Nephron progenitor cell (in vitro differentiated cells): Measurements from ENCODE around the gene KIAA0930.

Experiments
- DNase-seq: peaks from one replicate; pipeline ENCODE4 v3.0.0; 2021
- H3K27ac Mint-ChIP-seq: 2 replicates; pipeline ENCODE4 v1.8.0; 2021; ENCODE audit warnings: mild to moderate bottlenecking, moderate library complexity, mixed read lengths
- H3K27me3 Mint-ChIP-seq: 2 replicates; pipeline ENCODE4 v1.8.0; 2021; ENCODE audit warnings: mild to moderate bottlenecking, low read depth, mixed read lengths; ENCODE audit not compliant: poor library complexity
- H3K36me3 Mint-ChIP-seq: 2 replicates; pipeline ENCODE4 v1.8.0; 2021; ENCODE audit warnings: low read depth, mixed read lengths
- H3K4me1 Mint-ChIP-seq: 2 replicates; pipeline ENCODE4 v1.8.0; 2021; ENCODE audit warnings: mixed read lengths
- H3K4me3 Mint-ChIP-seq: 2 replicates; pipeline ENCODE4 v1.8.0; 2021; ENCODE audit warnings: mild to moderate bottlenecking, moderate library complexity, mixed read lengths
- H3K9me3 Mint-ChIP-seq: 2 replicates; pipeline ENCODE4 v1.8.0; 2021; ENCODE audit warnings: mild to moderate bottlenecking, moderate library complexity, mixed read lengths
- CTCF ChIP-seq: fragments of 200-600 bp; sonication (generic); IDR thresholded peaks from 2 replicates; pipeline ENCODE4 v1.5.0; 2021; ENCODE audit warnings: antibody characterized with exemption

Gene KIAA0930

DNA sequence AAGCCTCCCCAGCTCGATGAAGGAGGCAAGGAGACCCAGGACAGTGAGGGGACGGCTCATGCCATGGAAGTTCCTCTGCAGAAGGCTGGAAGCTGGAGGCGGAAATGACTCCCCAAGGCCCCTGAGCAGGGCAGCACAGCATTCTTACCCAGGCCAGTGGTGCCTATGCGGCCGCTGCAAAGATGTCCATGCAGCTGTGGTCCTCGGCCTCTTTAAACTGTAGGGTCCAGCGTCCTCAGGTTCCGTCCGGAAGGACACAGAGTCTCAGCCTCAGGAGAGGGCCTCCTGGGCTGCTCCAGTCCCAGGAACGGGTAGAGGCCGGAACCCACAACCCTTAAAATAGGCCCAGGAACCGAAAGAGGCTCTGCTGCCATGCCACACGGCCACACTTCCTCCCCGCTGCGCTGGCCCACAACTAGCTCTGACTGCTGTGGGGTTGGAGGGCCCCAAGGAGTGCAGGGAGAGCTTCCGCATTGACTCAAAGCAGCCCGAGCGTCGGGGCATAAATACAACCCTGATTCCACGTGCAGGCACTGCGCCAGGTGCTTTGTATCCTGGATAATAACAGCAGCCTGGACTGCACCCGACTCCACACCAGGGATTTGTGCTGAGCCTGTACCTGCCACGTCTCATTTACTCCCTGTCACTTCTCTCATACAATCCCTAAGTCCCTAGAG, 5.5 kb downstream of the KIAA0930 start:
- no peaks in the 10 kb centered on the region for H3K9me3 Mint-ChIP-seq
- H3K27me3 Mint-ChIP-seq, result peaks cover 3% of the 10 kb centered on the region
- H3K4me1 Mint-ChIP-seq, result peaks cover 63% of the 10 kb centered on the region
- no peak for DNase-seq
- no peak overlapping the region for H3K27ac Mint-ChIP-seq
- TF ChIP-seq CTCF, result no peak
- no peaks in the 10 kb centered on the region for H3K36me3 Mint-ChIP-seq
- no peak overlapping the region for H3K4me3 Mint-ChIP-seq

DNA sequence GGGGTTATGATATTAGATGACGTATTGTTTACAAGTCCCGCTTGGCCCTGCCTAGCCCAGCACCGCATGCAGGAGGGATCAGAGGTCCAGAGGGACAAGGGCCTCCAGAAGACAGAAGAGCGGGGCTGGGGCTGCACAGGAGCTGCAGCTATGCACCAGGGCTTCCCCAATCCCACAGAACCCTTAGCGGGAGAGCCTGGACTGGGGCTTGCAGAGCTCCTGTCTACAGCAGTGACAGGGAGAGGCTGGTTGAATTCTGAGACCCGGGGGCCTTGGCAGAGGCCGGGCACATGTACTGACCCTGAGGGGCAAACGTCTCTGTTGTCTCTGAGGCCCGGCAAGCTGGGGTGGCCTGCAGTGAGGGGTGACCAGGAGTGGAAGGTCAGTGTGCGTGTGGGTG, 6.9 kb downstream of the KIAA0930 start:
- peaks cover 53% of the 10 kb centered on the region for H3K4me1 Mint-ChIP-seq
- H3K4me3 Mint-ChIP-seq, result no peak overlapping the region
- H3K27ac Mint-ChIP-seq, result no peak overlapping the region
- no peaks in the 10 kb centered on the region for H3K36me3 Mint-ChIP-seq
- H3K27me3 Mint-ChIP-seq, result peaks cover 6% of the 10 kb centered on the region
- H3K9me3 Mint-ChIP-seq, result no peaks in the 10 kb centered on the region
- no peak for DNase-seq
- no peak for TF ChIP-seq CTCF

DNA sequence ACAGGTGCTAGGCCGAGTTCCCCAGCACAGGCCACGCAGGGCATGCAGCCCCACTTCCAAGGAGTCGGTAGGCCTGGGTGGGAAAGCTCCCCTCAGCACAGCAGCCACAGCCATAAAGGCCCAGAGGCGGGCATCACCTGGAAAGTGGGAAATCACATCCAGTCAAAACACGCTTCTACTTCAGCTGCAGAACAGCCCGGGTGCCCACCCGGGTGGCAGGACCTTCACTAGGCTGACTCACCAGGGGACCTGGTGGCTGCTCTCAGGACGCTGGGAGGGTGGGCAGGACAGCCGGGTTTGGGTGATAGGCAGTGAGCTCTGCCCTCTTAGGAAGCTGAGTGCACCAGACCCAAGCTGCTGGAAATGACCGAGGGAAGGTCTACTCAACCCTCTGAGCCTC, 7.3 kb downstream of the KIAA0930 start:
- Mint-ChIP-seq H3K27me3 (peaks cover 6% of the 10 kb centered on the region), H3K9me3 (no peaks in the 10 kb centered on the region), H3K27ac (no peak overlapping the region), H3K4me3 (no peak overlapping the region), H3K4me1 (peaks cover 49% of the 10 kb centered on the region), H3K36me3 (no peaks in the 10 kb centered on the region)
- no peak for DNase-seq
- no peak for TF ChIP-seq CTCF

- Mint-ChIP-seq H3K36me3 (no peaks in the 10 kb centered on the region), H3K4me3 (no peak overlapping the region), H3K9me3 (no peaks in the 10 kb centered on the region), H3K27me3 (peaks cover 16% of the 10 kb centered on the region), H3K27ac (no peak overlapping the region), H3K4me1 (peaks cover 49% of the 10 kb centered on the region)
- no peak for DNase-seq
- no peak for TF ChIP-seq CTCF
Observed at GRCh38 chr22:45231293-45231692, 9.4 kb downstream of the KIAA0930 start.

DNA sequence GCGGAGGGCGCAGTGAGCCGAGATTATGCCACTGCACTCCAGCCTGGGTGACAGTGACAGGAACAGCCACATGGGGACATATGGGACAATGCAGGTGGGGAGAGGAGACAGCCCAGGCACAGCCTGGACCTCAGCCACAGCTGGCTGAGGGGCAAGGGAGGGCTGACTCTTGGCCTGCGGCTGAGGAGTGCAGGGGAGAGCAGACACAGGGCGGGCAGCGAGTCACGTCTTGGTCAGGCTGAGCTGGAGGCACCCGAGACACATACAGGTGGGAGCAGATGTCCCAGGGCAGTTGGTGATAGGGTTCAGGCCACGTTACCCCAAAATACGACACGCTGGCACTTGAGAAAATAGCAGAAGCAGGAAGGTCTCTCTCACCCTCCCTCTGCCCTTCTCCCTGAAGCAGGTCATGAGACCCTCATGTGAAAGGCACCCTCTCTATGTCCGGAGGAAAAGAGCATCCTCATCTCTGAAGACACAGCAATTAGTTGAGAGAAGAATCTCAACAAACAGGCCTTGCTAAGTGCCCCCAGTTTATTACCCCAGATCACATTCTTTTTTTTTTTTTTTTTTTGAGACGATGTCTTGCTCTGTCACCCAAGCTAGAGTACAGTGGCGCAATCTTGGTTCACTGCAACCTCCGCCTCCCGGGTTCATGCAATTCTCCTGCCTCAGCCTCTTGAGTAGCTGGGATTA, 10.5 kb downstream of the KIAA0930 start:
- Mint-ChIP-seq H3K9me3 (no peaks in the 10 kb centered on the region), H3K27me3 (peaks cover 14% of the 10 kb centered on the region), H3K27ac (no peak overlapping the region), H3K4me3 (no peak overlapping the region), H3K4me1 (peaks cover 55% of the 10 kb centered on the region), H3K36me3 (no peaks in the 10 kb centered on the region)
- TF ChIP-seq CTCF, result no peak
- DNase-seq, result no peak

DNA sequence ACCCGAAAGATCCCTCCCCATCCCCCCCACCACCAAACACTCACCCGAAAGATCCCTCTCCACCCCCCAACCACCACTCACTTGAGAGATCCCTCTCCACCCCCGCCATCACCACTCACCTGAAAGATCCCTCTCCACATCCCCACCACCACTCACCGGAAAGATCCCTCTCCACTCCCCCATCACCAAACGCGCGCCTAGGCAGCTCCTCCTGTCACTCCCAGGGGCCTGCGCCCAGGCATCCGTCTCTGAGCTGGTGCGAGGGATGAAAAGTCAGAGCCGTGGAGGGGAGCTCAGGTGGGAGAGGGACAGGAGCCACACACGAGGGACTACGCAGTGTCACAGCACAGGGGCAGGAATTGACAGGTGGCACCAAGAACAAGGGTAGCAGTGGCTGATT, 11.5 kb downstream of the KIAA0930 start:
- no peak for TF ChIP-seq CTCF
- Mint-ChIP-seq H3K4me1 (peaks cover 57% of the 10 kb centered on the region), H3K27me3 (peaks cover 14% of the 10 kb centered on the region), H3K27ac (no peak overlapping the region), H3K4me3 (no peak overlapping the region), H3K9me3 (no peaks in the 10 kb centered on the region), H3K36me3 (no peaks in the 10 kb centered on the region)
- DNase-seq, result no peak
